Neuronal stem cell (in vitro differentiated cells): Measurements from ENCODE around the gene PRKN.

Source experiments
- DNase-seq: peaks from one replicate; pipeline ENCODE4 v3.0.0-alpha.2; 2013; ENCODE audit warnings: low spot score
- H2AFZ ChIP-seq: one replicate; pipeline ENCODE4 v1.6.1; 2013; ENCODE audit warnings: mild to moderate bottlenecking, low read length, inconsistent platforms
- H2AK5ac ChIP-seq: 2 replicates; pipeline ENCODE4 v1.6.1; 2013; ENCODE audit warnings: low read depth, mild to moderate bottlenecking, inconsistent platforms, low read length, moderate library complexity, mixed read lengths
- H2BK120ac ChIP-seq: 2 replicates; pipeline ENCODE4 v1.6.1; 2013; ENCODE audit warnings: low read depth, mild to moderate bottlenecking, inconsistent platforms, low read length, moderate library complexity, mixed read lengths
- H2BK12ac ChIP-seq: one replicate; pipeline ENCODE4 v1.6.1; 2013; ENCODE audit warnings: low read length, inconsistent platforms
- H2BK15ac ChIP-seq: 2 replicates; pipeline ENCODE4 v1.6.1; 2013; ENCODE audit warnings: mild to moderate bottlenecking, low read length, inconsistent platforms, mixed read lengths
- H2BK5ac ChIP-seq: one replicate; pipeline ENCODE4 v1.6.1; 2013; ENCODE audit warnings: inconsistent platforms, mild to moderate bottlenecking, low read length, moderate library complexity
- H3K14ac ChIP-seq: one replicate; pipeline ENCODE4 v1.6.1; 2013; ENCODE audit warnings: low read length, inconsistent platforms
- H3K18ac ChIP-seq: 2 replicates; pipeline ENCODE4 v1.6.1; 2013; ENCODE audit warnings: low read length, inconsistent platforms
- H3K23ac ChIP-seq: 2 replicates; pipeline ENCODE4 v1.6.1; 2013; ENCODE audit warnings: low read depth, mild to moderate bottlenecking, mixed read lengths, low read length, inconsistent platforms; ENCODE audit not compliant: poor library complexity
- H3K27ac ChIP-seq: replicated peaks from 3 replicates; pipeline ENCODE4 v1.5.1; 2013; ENCODE audit warnings: low read length, inconsistent platforms
- H3K27me3 ChIP-seq, 3 experiments: 2 replicates each; pipeline ENCODE4 v1.6.1; 2013; ENCODE audit warnings: low read length in 3 of 3, mild to moderate bottlenecking in 2 of 3, inconsistent platforms in 1 of 3, low read depth in 1 of 3, mixed read lengths in 1 of 3, moderate library complexity in 1 of 3; ENCODE audit not compliant: control insufficient read depth in 3 of 3, insufficient read depth in 3 of 3
- H3K36me3 ChIP-seq, 2 donors: replicated peaks in 1 of 2; 2 replicates each; pipeline ENCODE4 v1.6.1; 2013; ENCODE audit warnings: low read length in 2 of 2; ENCODE audit not compliant: control insufficient read depth in 2 of 2, insufficient read depth in 2 of 2
- H3K4ac ChIP-seq: 2 replicates; pipeline ENCODE4 v1.6.1; 2013; ENCODE audit warnings: inconsistent platforms, mild to moderate bottlenecking, low read length, moderate library complexity
- H3K4me1 ChIP-seq, 2 donors: 1 replicate in 1 of 2; 2 replicates in 1 of 2; pipeline ENCODE4 v1.6.1; 2013; ENCODE audit warnings: low read length in 2 of 2, low read depth in 1 of 2; ENCODE audit not compliant: control insufficient read depth in 2 of 2, insufficient read depth in 1 of 2
- H3K4me2 ChIP-seq: one replicate; pipeline ENCODE4 v1.6.1; 2013; ENCODE audit warnings: mild to moderate bottlenecking, low read length, inconsistent platforms; ENCODE audit not compliant: insufficient read depth, poor library complexity, severe bottlenecking
- H3K4me3 ChIP-seq, 2 donors: 2 replicates each; pipeline ENCODE4 v1.5.1; 2013; ENCODE audit warnings: low read length in 2 of 2, mild to moderate bottlenecking in 2 of 2, inconsistent platforms in 1 of 2, moderate library complexity in 1 of 2
- H3K79me1 ChIP-seq: one replicate; pipeline ENCODE4 v1.6.1; 2013; ENCODE audit warnings: low read depth, mild to moderate bottlenecking, inconsistent platforms, low read length, moderate library complexity
- H3K9ac ChIP-seq: one replicate; pipeline ENCODE4 v1.6.1; 2013; ENCODE audit warnings: mild to moderate bottlenecking, low read depth, low read length, inconsistent platforms; ENCODE audit not compliant: poor library complexity
- H3K9me3 ChIP-seq, 2 donors: replicated peaks in 1 of 2; 2 replicates each; pipeline versions ENCODE3 to v1.6.1; 2013; ENCODE audit warnings: low read length in 2 of 2, mild to moderate bottlenecking in 2 of 2, inconsistent platforms in 1 of 2, low read depth in 1 of 2, mixed read lengths in 1 of 2, moderate library complexity in 1 of 2; ENCODE audit not compliant: control insufficient read depth in 2 of 2, insufficient read depth in 1 of 2
- H4K8ac ChIP-seq: one replicate; pipeline ENCODE4 v1.6.1; 2013; ENCODE audit warnings: low read depth, mild to moderate bottlenecking, inconsistent platforms, low read length, moderate library complexity
- H4K91ac ChIP-seq: one replicate; pipeline ENCODE4 v1.6.1; 2013; ENCODE audit warnings: low read length, low read depth, mild to moderate bottlenecking, inconsistent platforms; ENCODE audit not compliant: poor library complexity
- WGBS, 2 donors: extraction: QIAGEN DNeasy Blood & Tissue Kit; methylation state at CpG; one replicate each; pipeline ENCODE4 v1.1.7; 2013; ENCODE audit warnings: missing lambda C conversion rate in 2 of 2, mixed read lengths in 1 of 2; ENCODE audit not compliant: insufficient read length in 2 of 2, insufficient replicate concordance in 1 of 2; ENCODE audit errors: extremely low coverage in 2 of 2; 5-methylcytosine and 5-hydroxymethylcytosine counted together

The PRKN gene

GRCh38 chr6:161477876-161478425 lies 1249.6 kb downstream of the PRKN start:
- Histone ChIP-seq H2AFZ (no peak overlapping the region), H3K9ac (no peak overlapping the region), H3K27ac (no peak overlapping the region), H3K23ac (no peak overlapping the region), H4K91ac (no peak overlapping the region), H3K4me1 (peaks cover 3 to 7% of the 10 kb centered on the region in 2 donors), H3K4me2 (no peak overlapping the region), H2BK15ac (no peak overlapping the region), H3K36me3 (no peaks in the 10 kb centered on the region), H4K8ac (no peak overlapping the region), H3K79me1 (no peaks in the 10 kb centered on the region), H3K4me3 (no peak overlapping the region), H2AK5ac (no peak overlapping the region), H3K18ac (no peak overlapping the region), H2BK5ac (no peak overlapping the region), H3K9me3 (no peaks in the 10 kb centered on the region), H2BK120ac (no peak overlapping the region), H3K27me3 (no peaks in the 10 kb centered on the region), H3K14ac (no peak overlapping the region), H2BK12ac (no peak overlapping the region), H3K4ac (no peak overlapping the region)
- no CpG with 5 or more reads among the region's 7 CpGs for WGBS, 2 donors
- DNase-seq, result no peak

- peaks cover 0 to 7% of the 10 kb centered on the region in 2 donors for H3K4me1 ChIP-seq
- no peaks in the 10 kb centered on the region for H3K27me3 ChIP-seq
- H4K91ac ChIP-seq, result no peak overlapping the region
- no peak overlapping the region for H4K8ac ChIP-seq
- peak overlapping the region; percentile 31 for H2AFZ ChIP-seq
- H2BK15ac ChIP-seq, result no peak overlapping the region
- peak overlapping the region; percentile 45 for H3K27ac ChIP-seq
- no peaks in the 10 kb centered on the region for H3K9me3 ChIP-seq
- H3K4me3 ChIP-seq, result no peak overlapping the region
- H3K79me1 ChIP-seq, result no peaks in the 10 kb centered on the region
- H3K14ac ChIP-seq, result no peak overlapping the region
- H2BK120ac ChIP-seq, result no peak overlapping the region
- no peak overlapping the region for H3K4me2 ChIP-seq
- no peak overlapping the region for H2BK5ac ChIP-seq
- no peak overlapping the region for H2BK12ac ChIP-seq
- no peak overlapping the region for H3K9ac ChIP-seq
- H3K18ac ChIP-seq, result no peak overlapping the region
- no peak for DNase-seq
- H3K36me3 ChIP-seq, result no peaks in the 10 kb centered on the region
- no peak overlapping the region for H2AK5ac ChIP-seq
- no peak overlapping the region for H3K4ac ChIP-seq
- no peak overlapping the region for H3K23ac ChIP-seq
- no CpG with 5 or more reads among the region's 9 CpGs for WGBS, 2 donors
Measured at GRCh38 chr6:161476711-161477110, 1250.9 kb downstream of the PRKN start.

GRCh38 chr6:161465403-161465802 lies 1262.2 kb downstream of the PRKN start:
- H3K27me3 ChIP-seq, result peaks cover 0 to 4% (median 0%) of the 10 kb centered on the region in 3 experiments
- H2BK15ac ChIP-seq, result no peak overlapping the region
- H2BK5ac ChIP-seq, result no peak overlapping the region
- no peak overlapping the region for H2BK12ac ChIP-seq
- H4K8ac ChIP-seq, result no peak overlapping the region
- no peak overlapping the region for H2BK120ac ChIP-seq
- no peak overlapping the region for H3K23ac ChIP-seq
- H3K4me1 ChIP-seq, result no peaks in the 10 kb centered on the region
- no peak overlapping the region for H3K9ac ChIP-seq
- no peak overlapping the region for H3K14ac ChIP-seq
- H3K9me3 ChIP-seq, result peaks cover 0 to 3% of the 10 kb centered on the region in 2 donors
- H4K91ac ChIP-seq, result no peak overlapping the region
- no peak overlapping the region for H2AK5ac ChIP-seq
- no peaks in the 10 kb centered on the region for H3K79me1 ChIP-seq
- no peak for DNase-seq
- WGBS, 2 donors, result no CpG with 5 or more reads among the region's 2 CpGs
- no peak overlapping the region for H2AFZ ChIP-seq
- no peak overlapping the region for H3K4me3 ChIP-seq
- no peaks in the 10 kb centered on the region for H3K36me3 ChIP-seq
- H3K18ac ChIP-seq, result no peak overlapping the region
- no peak overlapping the region for H3K4ac ChIP-seq
- H3K4me2 ChIP-seq, result no peak overlapping the region
- no peak overlapping the region for H3K27ac ChIP-seq

GRCh38 chr6:161463071-161463470 lies 1264.5 kb downstream of the PRKN start:
- no peak overlapping the region for H3K4me2 ChIP-seq
- no peak for DNase-seq

More at GRCh38 chr6:161463071-161463470, 1264.5 kb downstream of the PRKN start:
- Histone ChIP-seq H3K79me1 (no peaks in the 10 kb centered on the region), H3K27me3 (peaks cover 0 to 4% (median 0%) of the 10 kb centered on the region in 3 experiments), H3K4me3 (no peak overlapping the region), H4K91ac (no peak overlapping the region), H2BK5ac (no peak overlapping the region), H4K8ac (no peak overlapping the region), H3K18ac (no peak overlapping the region), H2BK120ac (no peak overlapping the region), H3K27ac (no peak overlapping the region), H2AK5ac (no peak overlapping the region), H3K4ac (no peak overlapping the region), H3K9me3 (peaks cover 0 to 3% of the 10 kb centered on the region in 2 donors), H3K14ac (no peak overlapping the region), H3K23ac (no peak overlapping the region), H2BK15ac (no peak overlapping the region), H2BK12ac (no peak overlapping the region), H3K9ac (no peak overlapping the region), H2AFZ (no peak overlapping the region), H3K4me1 (no peaks in the 10 kb centered on the region), H3K36me3 (no peaks in the 10 kb centered on the region)
- WGBS, 2 donors, result no CpG with 5 or more reads among the region's 2 CpGs
